GM21367 (cell line): ENCODE measurements around the gene QSOX1.
"Not testable (repeated sequence)": the region's sequence is repeated elsewhere in the genome, so short reads cannot be mapped to it uniquely, and the experiment has no call there.

ENCODE experiments used
- ATAC-seq: cut with Tn5 transposase; IDR thresholded peaks from one replicate; pipeline ENCODE4 v1.9.1; 2021; ENCODE audit not compliant: unreplicated experiment

The QSOX1 gene, protein sequence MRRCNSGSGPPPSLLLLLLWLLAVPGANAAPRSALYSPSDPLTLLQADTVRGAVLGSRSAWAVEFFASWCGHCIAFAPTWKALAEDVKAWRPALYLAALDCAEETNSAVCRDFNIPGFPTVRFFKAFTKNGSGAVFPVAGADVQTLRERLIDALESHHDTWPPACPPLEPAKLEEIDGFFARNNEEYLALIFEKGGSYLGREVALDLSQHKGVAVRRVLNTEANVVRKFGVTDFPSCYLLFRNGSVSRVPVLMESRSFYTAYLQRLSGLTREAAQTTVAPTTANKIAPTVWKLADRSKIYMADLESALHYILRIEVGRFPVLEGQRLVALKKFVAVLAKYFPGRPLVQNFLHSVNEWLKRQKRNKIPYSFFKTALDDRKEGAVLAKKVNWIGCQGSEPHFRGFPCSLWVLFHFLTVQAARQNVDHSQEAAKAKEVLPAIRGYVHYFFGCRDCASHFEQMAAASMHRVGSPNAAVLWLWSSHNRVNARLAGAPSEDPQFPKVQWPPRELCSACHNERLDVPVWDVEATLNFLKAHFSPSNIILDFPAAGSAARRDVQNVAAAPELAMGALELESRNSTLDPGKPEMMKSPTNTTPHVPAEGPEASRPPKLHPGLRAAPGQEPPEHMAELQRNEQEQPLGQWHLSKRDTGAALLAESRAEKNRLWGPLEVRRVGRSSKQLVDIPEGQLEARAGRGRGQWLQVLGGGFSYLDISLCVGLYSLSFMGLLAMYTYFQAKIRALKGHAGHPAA

DNA sequence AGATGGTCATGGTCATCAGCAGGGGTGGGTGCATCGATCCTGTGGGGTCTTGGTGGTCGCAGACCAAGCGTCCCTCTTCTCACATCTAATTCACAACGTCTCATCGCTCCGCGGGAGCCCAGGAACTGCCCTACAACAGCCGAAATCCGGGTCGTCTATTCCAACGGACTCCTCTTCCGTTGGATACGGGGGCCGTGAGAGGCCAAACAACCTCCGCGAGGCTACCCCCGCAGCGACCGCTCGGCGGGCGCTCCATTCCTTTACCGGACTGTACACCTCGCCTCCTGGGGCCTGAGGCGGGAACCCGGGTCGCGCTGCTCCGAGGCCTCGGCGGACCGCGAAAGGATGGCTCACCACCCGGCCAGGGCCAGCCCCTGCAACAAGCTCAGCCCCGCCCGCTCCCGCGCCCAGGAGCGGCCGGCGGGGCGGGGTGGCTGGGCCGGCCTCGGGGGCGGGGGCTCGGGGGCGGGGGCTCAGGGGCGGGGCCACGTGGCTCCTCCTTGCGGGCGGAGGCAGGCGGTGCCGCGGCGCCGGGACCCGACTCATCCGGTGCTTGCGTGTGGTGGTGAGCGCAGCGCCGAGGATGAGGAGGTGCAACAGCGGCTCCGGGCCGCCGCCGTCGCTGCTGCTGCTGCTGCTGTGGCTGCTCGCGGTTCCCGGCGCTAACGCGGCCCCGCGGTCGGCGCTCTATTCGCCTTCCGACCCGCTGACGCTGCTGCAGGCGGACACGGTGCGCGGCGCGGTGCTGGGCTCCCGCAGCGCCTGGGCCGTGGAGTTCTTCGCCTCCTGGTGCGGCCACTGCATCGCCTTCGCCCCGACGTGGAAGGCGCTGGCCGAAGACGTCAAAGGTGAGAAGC, at the start of gene QSOX1:
Gene QSOX1 (plus strand): TSS at position 545 of the 857 bp plus-strand sequence. CDS start 39 bp downstream, at position 584.
- ATAC-seq = peak; percentile 90

DNA sequence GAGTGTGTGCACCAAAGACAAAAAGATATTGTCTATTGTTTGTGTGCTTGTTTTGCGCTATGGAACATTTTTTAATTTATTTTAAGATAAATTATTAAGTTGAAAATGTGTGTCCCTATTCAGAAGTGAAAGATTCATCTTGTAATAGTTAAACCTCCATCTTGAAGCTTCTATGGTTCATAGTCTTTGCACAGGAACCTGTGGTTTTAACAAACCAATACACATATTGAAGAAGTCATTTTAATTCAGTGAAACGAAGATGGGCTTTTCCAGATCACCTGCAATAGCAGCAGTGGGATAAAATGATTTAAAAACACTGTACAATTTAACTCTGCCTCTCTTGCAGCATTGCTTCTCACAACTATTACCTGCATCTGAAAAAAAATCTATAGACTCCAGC, 42.6 kb upstream of the QSOX1 start:
- ATAC-seq = no peak

DNA sequence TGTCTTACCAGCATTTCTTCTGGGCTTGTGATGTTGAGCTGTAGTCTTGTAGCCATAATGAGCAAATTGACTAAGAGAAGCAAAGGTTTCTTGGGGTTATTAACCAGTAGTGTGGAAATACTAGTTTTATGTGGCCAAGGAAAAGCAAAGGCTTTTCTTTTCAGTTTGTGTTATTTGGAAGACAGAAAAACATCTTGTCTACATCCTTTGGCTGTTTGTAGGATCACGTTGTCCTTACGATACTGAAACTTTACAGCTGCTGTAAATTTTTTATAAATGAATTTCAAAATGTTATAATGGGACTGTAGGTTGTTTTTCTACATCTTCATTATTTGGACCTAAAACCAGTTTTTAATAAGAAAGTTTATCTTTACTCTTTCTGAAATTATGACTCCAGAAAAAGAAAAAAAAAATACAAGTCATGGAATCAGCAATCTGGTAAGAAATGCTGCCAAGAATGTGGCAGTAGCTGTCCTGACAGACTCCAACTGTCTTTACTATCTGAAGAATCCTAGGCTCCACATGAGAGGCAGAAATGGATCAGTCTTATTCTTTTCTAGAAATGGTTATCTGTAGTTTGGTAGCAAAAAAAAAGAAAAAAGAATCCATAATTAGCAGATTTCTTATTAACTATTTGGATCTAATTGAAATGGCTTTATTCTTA, 41.6 kb upstream of the QSOX1 start:
- ATAC-seq = no peak

DNA sequence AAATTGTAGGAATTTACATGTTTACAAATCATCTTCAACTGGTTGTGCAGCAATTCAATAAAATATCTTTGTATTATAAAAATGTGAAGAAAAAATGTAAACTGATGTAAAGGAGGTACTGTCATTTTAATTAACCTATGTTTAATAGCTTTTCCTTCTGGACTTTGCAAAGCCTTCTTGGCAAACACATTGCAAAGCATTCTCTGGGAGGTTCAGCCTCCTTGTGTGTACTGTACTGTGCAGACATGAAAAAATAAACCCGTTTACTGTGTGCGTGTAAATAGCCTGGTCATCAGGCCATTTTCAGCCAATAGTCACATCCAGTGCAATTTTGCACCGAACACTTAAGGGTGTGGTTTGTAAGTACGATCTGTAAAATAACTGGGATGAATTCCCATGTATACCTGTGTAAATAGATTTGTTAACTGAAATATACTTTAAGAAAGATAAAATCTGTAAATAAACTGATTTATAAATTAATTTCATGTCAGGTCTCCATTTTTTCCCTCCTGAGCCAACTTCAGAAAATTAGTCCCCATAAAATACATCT, 40.2 kb upstream of the QSOX1 start:
- ATAC-seq = no peak

DNA sequence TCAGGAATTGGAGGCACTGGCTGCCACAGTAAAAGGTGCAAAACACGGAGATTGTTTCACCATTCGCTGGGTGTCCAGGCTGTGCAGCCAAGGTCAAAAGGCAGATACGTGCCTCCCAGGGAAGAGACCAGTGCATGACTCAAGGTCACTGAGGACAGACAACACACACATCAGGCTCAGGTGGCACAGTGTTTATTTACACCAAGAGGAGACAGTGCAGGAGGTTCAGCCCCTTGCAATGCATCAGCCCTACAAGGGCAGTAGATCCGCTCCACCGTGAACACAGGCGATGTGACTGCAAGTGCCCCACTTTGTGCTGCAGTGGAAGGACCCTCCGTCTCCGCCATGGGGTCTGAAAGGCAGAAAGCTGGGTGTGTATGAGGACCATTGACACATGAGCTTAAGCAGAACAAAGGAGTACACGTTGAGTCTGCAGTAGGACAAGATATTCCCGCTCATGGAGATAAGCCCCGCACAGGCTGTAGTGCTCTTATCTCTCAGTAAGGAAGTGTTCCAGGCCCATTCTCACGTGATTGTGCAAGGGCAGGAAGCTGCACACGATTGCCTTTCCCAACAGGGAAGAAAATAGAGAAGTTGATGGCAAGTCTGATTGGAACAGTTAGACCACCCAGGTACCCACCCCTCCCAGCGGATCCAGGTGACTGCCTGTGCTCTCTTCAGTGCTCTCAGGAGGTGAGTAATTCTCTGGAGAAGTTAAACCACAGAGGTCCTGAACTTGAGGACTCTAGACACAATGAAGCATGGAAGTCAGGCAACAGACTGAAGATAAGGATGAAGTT, 37.5 kb upstream of the QSOX1 start:
- ATAC-seq = no peak

DNA sequence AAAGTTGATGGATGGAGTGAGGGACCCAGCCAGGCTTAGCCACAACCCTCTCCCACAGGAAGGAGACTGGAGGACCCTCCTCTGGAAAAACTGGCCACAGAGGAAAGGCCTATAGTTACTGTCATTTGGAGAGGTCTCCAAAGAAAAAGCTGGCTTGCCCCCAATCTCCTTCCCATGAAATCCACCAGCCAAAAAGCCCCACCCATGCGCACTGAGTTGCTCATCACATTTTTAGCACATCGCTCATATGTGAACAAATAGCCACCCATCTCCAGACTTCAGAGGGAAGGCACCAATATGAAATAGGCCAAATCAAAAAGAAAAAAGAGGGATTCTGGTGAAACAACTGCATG, 36.9 kb upstream of the QSOX1 start:
- no peak for ATAC-seq

DNA sequence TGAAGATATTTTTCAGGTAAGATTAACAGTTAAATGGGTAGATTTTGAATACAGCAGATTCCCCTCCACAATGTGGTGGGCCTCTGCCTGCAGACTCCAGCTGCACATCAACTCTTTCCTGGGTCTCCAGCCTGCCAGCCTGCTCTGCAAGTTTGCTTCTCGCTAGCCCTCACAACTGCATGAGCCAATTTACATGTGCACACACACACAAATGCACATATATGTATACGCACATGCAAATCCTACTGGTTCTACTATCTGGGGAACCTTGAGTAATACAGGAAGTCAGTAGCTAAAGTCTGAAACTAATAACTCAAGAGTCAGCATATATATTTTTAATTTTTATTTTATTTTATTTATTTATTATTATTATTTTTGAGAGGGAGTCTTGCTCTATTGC, 34.8 kb upstream of the QSOX1 start:
- no peak for ATAC-seq

DNA sequence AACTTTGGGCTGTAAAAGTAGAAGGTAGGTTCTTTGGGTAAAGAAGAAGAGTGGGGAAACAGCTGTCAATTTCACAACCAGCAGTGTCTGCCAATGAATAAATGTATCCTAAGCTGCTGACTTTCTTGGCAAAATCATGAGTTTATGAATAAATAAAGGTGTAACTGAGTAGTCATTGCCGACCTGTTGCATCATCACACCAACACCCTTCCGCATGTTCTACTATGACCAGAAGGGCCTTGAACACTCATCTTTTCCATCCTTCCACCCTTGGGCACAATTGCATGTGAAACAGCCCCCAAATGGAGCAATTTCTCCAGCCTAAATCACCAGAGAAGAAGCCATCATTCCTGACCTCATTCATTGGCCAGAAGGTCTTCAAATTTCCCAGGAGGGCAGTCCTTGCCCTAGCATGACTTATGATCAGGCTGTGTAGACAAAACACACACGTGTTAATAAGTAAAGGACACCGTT, 31.2 kb upstream of the QSOX1 start:
- no peak for ATAC-seq

DNA sequence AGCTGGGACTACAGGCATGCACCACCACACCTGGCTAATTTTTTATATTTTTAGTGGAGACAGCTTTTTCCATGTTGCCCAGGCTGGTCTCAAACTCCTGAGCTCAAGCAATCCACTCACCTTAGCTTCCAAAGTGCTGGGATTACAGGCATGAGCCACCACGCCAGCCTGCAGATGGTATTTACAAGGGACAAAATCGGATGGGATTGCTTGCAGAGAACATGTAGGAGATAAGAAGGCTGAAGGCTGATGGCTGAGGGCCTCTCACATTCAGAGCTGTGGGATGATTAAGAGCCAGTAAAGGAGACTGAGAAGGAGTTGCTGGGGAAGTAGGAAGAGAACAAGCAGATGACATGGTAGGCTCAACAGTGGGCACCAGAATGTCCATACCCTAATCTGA, 24.0 kb upstream of the QSOX1 start:
- no peak for ATAC-seq

DNA sequence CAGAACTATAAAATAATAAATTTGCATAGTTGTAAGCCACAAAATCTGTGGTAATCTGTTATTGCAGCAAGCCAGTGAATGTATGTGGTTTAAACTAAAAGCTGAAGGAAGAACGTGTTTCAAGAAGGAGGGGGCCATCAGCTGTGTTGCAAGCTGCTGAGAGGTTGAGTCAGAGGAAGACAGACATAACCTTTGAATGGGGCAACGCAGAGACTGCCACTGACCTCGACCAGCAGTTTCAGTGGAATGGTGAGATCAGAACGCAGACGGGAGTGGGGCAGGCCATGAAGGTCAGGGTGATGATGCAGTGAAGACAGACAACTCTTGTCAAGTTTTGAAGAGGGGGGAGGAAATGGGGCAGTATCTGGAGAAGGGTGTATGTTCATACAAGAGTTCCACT, 23.2 kb upstream of the QSOX1 start:
- ATAC-seq = no peak

DNA sequence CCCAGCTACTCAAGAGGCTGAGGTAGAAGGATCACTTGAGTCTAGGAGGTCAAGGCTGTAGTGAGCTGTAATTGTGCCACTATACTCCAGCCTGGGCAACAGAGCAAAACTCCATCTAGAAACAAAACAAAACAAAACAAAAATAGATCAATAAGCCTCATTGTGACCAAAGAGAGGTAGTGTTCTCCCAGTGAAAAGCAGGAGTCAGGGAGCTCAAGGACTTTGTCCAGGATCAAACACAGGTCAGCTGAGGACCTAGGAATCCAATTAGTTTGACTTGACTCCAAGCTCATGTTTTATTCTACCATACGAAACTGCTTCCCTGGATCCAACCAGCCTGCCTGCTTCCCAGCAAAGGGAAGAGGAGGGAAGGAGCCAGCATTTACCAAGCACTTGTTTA, 21.5 kb upstream of the QSOX1 start:
- no peak for ATAC-seq

DNA sequence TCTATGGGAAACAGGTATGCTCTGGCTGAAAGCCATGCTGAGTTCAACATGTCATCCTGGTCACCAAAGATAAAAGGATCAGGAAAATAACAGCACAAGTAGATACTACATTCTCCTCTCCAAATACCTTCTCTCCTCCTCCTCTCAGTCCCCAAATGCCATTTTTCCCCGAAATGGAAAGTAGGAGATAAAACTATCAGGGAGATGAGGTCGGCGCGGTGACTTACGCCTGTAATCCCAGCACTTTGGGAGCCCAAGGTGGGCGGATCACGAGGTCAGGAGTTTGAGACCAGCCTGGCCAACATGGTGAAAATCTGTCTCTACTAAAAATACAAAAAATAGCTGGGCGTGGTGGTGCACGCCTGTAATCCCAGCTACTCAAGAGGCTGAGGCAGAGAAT, 21.0 kb upstream of the QSOX1 start:
- ATAC-seq = not testable (repeated sequence)

DNA sequence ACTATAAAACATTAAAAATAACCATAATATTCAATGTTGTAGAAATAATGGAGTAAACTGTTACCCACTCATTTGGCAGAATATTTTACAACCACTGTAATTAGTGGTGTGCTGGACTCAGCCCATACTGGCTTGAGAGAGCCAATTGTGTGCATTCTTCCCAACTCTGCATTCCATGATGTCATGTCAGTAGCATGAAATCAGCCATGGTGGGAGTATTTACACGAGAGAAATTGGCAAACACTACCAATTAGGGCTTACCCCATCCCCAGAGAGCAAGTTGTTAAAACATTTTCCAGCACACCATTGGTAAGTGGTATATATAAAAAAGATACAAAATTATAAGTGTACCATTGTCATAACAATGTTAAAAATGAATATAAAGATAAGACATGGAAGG, 19.1 kb upstream of the QSOX1 start:
- ATAC-seq = no peak

DNA sequence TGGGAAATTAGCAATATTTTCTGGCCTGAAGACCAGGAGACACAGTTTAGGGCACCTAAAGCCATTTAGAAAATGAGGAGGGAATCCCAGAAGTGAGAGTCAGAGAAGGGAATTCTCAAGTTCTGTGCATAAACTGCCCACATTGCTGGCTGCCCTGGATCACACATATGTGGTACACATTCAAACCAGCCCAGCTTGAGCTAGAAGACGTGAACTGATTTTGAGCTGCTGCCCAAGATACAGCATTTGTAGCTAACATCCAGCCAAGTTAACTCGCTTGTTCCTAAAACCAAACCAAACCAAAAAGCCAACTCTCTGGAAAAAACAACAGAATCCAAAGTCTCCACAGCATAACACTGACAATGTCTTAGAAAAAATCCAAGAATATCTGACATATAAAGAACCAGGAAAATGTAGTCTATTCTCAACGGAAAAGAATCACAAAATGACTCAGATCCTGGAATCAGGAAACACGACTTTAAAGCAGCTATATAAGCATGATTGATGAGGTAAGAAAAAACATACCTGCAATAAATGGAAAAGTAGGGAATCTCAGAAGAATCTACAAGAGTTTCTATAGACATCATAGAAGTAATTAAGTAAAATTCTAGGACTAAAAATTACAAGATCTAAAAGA, 18.2 kb upstream of the QSOX1 start:
- ATAC-seq = no peak

DNA sequence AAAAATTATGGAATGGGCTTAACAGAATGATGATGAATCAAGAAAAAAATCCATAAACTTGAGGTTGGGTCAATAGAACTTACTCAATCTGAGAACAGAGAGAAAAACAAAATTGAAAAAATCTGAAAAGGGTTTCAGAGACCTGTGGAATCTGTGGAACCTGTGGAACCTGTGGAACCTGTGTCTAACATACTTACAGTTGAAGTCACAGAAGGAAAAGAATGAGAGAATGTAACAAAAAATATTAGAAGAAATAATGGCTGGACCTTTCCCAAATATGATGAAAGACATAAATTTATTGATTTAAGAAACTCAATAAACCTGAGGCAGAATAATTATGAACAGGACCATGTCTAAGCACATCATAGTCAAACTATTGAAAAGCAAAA, 17.7 kb upstream of the QSOX1 start:
- no peak for ATAC-seq

DNA sequence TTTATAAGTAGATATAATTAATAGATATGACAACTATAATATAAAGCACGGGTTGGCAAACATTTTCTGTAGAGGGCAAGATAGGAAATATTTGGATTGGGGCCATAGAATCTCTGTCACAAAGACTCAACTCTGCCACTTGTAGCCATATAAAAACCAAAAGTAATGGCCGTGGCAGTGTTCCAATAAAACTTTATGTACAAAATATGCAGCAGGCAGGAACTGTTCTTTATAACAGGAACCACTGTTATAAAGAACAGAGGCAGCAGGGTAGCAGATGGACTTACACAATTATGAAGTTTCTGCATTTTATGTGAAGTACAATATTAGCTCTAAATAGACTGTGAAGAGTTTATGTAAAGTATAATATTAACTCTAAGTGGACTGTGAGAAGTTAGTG, 16.9 kb upstream of the QSOX1 start:
- no peak for ATAC-seq

DNA sequence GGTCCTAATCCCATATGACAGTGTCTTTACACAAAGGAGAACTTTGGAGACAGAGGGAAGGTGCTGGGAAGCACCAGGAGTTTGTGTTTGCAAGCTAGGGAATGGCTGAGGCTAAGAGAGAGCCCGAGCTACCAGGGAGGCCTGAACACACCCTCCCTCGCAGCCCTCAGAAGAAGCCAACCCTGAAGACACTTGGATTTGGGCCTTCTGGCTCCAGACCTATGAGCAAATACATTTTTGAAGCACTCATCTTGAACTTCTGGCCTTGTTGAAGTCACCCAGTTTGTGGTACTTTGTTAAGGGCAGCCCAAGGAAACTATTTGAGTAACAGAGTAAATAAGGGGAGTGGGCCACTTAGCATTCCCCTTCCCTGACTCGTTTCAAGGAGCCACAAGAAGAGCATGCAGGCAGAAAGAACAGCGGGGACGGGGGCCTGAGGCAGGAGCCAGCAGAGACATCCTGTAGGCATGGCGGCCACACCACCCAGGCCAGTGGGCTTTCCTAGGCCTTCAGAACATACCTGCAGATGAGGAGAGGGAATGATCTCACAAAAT, 13.2 kb upstream of the QSOX1 start:
- no peak for ATAC-seq

DNA sequence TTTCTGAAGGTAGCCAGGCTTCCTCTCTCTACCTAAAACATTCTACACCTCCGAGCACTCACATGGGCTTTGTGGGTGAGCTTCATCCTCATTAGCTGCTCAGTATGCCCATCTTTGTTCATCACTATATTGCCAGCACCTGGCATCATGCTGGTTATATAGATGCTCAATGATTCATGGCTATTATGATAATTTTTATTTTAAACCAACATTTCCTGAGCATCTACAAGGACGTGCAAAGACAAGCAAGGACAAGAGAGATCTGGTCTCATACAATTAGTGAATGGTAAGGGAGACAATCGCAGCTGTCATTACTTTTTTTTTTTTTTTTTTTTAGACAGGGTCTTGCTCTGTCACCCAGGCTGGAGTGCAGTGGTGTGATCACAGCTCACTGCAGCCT, 11.3 kb upstream of the QSOX1 start:
- no peak for ATAC-seq
